NB4 (cell line): ENCODE results near the gene KIF1A.
"Not testable (repeated sequence)": the region's sequence is repeated elsewhere in the genome, so short reads cannot be mapped to it uniquely, and the experiment has no call there.

Source experiments
- CTCF ChIP-seq: IDR thresholded peaks from one replicate; pipeline ENCODE4 v1.5.1; 2012; ENCODE audit warnings: low read depth, low read length
- MYC ChIP-seq: IDR thresholded peaks from 2 replicates; pipeline ENCODE4 v1.6.1; 2011; ENCODE audit warnings: low read depth, low read length
- POLR2A ChIP-seq: IDR thresholded peaks from 2 replicates; pipeline ENCODE4 v1.6.1; 2011; ENCODE audit warnings: mild to moderate bottlenecking; ENCODE audit not compliant: insufficient read length; ENCODE audit errors: extremely low read depth
- TF ChIP-seq, protein P1 (sequence below): IDR thresholded peaks from 2 replicates; pipeline ENCODE4 v1.6.1; 2011; ENCODE audit warnings: low read depth, low read length

- not testable (repeated sequence) for TF ChIP-seq CTCF, POLR2A, MYC
- TF ChIP-seq, protein P1, sequence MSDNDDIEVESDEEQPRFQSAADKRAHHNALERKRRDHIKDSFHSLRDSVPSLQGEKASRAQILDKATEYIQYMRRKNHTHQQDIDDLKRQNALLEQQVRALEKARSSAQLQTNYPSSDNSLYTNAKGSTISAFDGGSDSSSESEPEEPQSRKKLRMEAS = not testable (repeated sequence)
Observed at GRCh38 chr2:240691631-240692420, 128.2 kb downstream of the KIF1A start, which contains the start of gene AQP12A.
